ENCODE results near the gene MED9.

- TF ChIP-seq CTCF (IDR thresholded peaks at IDR 0.05) (no peak), POLR2A (IDR thresholded peaks at IDR 0.05) (no peak), EP300 (IDR thresholded peaks at IDR 0.05) (no peak)
Measured at GRCh38 chr17:17497845-17498520, 21.2 kb downstream of the MED9 start.
